Hepatocyte (in vitro differentiated cells): ENCODE measurements around the gene VSNL1. TPM values are rescaled to one million over a fixed set of nuclear protein-coding genes. Genes with fewer than 3 reads are reported as not detected.

Experiments used
- DNase-seq: peaks from one replicate; pipeline ENCODE4 v3.0.0-alpha.2; 2016; ENCODE audit warnings: low spot score
- H2AFZ ChIP-seq: fragments of 200-600 bp; sonication (generic); 2 replicates; pipeline ENCODE4 v1.6.0; 2016; ENCODE audit warnings: antibody characterized with exemption, mild to moderate bottlenecking
- H3K27ac ChIP-seq: fragments of 200-600 bp; sonication (generic); 2 replicates; pipeline ENCODE4 v1.5.1; 2016; ENCODE audit warnings: mild to moderate bottlenecking
- H3K27me3 ChIP-seq: fragments of 200-600 bp; sonication (generic); 2 replicates; pipeline ENCODE4 v1.6.1; 2016
- H3K36me3 ChIP-seq: fragments of 200-600 bp; sonication (generic); replicated peaks from 2 replicates; pipeline ENCODE4 v1.5.1; 2016; ENCODE audit warnings: low read depth; ENCODE audit not compliant: insufficient read depth
- H3K4me1 ChIP-seq: fragments of 200-600 bp; sonication (generic); 2 replicates; pipeline ENCODE4 v1.5.1; 2016; ENCODE audit warnings: mild to moderate bottlenecking, moderate library complexity; ENCODE audit not compliant: insufficient read depth
- H3K4me2 ChIP-seq: fragments of 200-600 bp; sonication (generic); 2 replicates; pipeline ENCODE4 v1.6.0; 2016
- H3K4me3 ChIP-seq: fragments of 200-600 bp; sonication (generic); 2 replicates; pipeline ENCODE4 v1.5.1; 2016; ENCODE audit warnings: mild to moderate bottlenecking
- H3K79me2 ChIP-seq: fragments of 200-600 bp; sonication (generic); 2 replicates; pipeline ENCODE4 v1.6.0; 2017; ENCODE audit warnings: mild to moderate bottlenecking
- H3K9me2 ChIP-seq: fragments of 200-600 bp; sonication (generic); replicated peaks from 2 replicates; pipeline ENCODE4 v1.6.0; 2017; ENCODE audit warnings: mild to moderate bottlenecking; ENCODE audit not compliant: insufficient read depth
- H3K9me3 ChIP-seq: fragments of 200-600 bp; sonication (generic); 2 replicates; pipeline ENCODE4 v1.5.1; 2016; ENCODE audit warnings: low read depth, mild to moderate bottlenecking
- H4K20me1 ChIP-seq: fragments of 200-600 bp; sonication (generic); 2 replicates; pipeline ENCODE4 v1.6.0; 2016; ENCODE audit warnings: mild to moderate bottlenecking; ENCODE audit not compliant: insufficient read depth, poor library complexity, severe bottlenecking
- EZH2 ChIP-seq: fragments of 200-600 bp; sonication (generic); IDR thresholded peaks from 2 replicates; pipeline ENCODE4 v1.6.1; 2016; ENCODE audit warnings: antibody characterized with exemption, mild to moderate bottlenecking, borderline replicate concordance
- EZH2phosphoT487 ChIP-seq: fragments of 200-600 bp; sonication (generic); IDR thresholded peaks from one replicate; pipeline ENCODE4 v1.6.1; 2018; ENCODE audit warnings: antibody characterized with exemption, mild to moderate bottlenecking, low read depth, moderate library complexity; ENCODE audit not compliant: unreplicated experiment, severe bottlenecking
- WGBS: methylation state at CpG from one replicate; pipeline ENCODE4 v1.1.6; 2016; ENCODE audit warnings: low lambda C conversion rate; ENCODE audit errors: missing lambda C conversion rate; 5-methylcytosine and 5-hydroxymethylcytosine counted together
- polyA plus RNA-seq: library from polyadenylated mRNA; unstranded; fragments of >200 nt; fragmentation: Nextera tagmentation; extraction: Ambion mirVana; gene quantifications from 2 replicates; pipeline ENCODE4 v1.2.1, GENCODE V29; 2016
- total RNA-seq: library from RNA; depleted of rRNA; stranded (reverse); fragments of >200 nt; gene quantifications from 2 replicates; pipeline ENCODE4 v1.2.3, GENCODE V29; 2014
- TF ChIP-seq, protein P1 (sequence below): fragments of 200-600 bp; sonication (generic); IDR thresholded peaks from 2 replicates; pipeline ENCODE4 v1.5.1; 2016; ENCODE audit warnings: antibody characterized with exemption, mild to moderate bottlenecking; ENCODE audit not compliant: poor library complexity

The VSNL1 gene
- total and polyA plus RNA-seq, 2 experiments from 2014 or later = 9.4 to 16.0 TPM

DNA sequence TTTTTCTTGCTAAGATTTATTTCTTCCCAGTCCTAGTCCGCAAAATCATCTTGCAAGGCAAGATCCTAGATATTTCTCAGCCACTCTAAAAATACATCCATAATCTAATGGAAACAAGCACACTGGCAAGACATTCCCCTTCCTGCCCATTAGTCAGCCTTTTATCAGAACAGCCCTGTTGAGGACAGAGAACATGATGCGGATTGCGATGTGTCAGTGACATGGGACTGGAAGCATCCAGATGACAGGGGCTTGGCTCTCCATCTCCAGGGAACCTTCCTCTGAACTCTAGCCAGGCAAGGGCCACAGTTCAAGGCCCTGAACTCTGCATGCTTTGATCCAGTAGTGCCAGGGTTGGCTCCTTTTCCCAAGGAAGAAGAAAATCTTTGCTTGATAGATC is 70.0 kb downstream of the VSNL1 start:
- Histone ChIP-seq H3K9me3 (no peaks in the 10 kb centered on the region), H3K9me2 (no peaks in the 10 kb centered on the region), H3K79me2 (no peaks in the 10 kb centered on the region), H4K20me1 (no peaks in the 10 kb centered on the region), H3K4me1 (no peaks in the 10 kb centered on the region), H3K27me3 (no peaks in the 10 kb centered on the region), H2AFZ (no peak overlapping the region), H3K36me3 (no peaks in the 10 kb centered on the region), H3K4me2 (no peak overlapping the region), H3K27ac (no peak overlapping the region), H3K4me3 (no peak overlapping the region)
- 89% methylated on average over 3 of the region's 3 CpGs for WGBS
- no peak for DNase-seq
- TF ChIP-seq, protein P1, sequence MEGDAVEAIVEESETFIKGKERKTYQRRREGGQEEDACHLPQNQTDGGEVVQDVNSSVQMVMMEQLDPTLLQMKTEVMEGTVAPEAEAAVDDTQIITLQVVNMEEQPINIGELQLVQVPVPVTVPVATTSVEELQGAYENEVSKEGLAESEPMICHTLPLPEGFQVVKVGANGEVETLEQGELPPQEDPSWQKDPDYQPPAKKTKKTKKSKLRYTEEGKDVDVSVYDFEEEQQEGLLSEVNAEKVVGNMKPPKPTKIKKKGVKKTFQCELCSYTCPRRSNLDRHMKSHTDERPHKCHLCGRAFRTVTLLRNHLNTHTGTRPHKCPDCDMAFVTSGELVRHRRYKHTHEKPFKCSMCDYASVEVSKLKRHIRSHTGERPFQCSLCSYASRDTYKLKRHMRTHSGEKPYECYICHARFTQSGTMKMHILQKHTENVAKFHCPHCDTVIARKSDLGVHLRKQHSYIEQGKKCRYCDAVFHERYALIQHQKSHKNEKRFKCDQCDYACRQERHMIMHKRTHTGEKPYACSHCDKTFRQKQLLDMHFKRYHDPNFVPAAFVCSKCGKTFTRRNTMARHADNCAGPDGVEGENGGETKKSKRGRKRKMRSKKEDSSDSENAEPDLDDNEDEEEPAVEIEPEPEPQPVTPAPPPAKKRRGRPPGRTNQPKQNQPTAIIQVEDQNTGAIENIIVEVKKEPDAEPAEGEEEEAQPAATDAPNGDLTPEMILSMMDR = no peak
- TF ChIP-seq EZH2 (no peak), EZH2phosphoT487 (no peak)

DNA sequence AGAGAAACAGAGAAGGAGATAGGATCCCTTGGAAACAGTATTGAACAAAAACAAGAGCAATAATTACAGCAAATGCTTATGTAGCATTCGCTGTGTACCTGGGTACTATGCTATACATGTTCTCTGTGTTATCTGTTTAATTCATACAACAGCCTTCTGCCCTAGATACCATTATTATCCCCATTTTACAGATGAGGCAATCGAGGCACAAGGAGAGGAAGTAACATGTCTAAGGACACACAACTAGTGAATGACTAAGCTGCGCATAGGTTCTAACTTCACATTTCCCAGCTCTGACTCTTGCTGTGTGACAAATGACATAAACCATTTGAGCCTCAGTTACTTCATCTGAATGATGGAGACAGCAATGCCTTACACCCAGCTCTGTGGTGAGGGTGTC is 70.5 kb downstream of the VSNL1 start:
- H3K4me1 ChIP-seq = no peaks in the 10 kb centered on the region
- no peaks in the 10 kb centered on the region for H3K9me3 ChIP-seq
- no peaks in the 10 kb centered on the region for H3K79me2 ChIP-seq
- no peaks in the 10 kb centered on the region for H4K20me1 ChIP-seq
- no peaks in the 10 kb centered on the region for H3K36me3 ChIP-seq
- TF ChIP-seq EZH2 (no peak), EZH2phosphoT487 (no peak)
- TF ChIP-seq, protein P1 = no peak
- H3K4me3 ChIP-seq = no peak overlapping the region
- H3K9me2 ChIP-seq = no peaks in the 10 kb centered on the region
- no peak overlapping the region for H3K27ac ChIP-seq
- DNase-seq = no peak
- no peak overlapping the region for H2AFZ ChIP-seq
- no peaks in the 10 kb centered on the region for H3K27me3 ChIP-seq
- no peak overlapping the region for H3K4me2 ChIP-seq
- WGBS = 97% methylated on average over 3 of the region's 3 CpGs

DNA sequence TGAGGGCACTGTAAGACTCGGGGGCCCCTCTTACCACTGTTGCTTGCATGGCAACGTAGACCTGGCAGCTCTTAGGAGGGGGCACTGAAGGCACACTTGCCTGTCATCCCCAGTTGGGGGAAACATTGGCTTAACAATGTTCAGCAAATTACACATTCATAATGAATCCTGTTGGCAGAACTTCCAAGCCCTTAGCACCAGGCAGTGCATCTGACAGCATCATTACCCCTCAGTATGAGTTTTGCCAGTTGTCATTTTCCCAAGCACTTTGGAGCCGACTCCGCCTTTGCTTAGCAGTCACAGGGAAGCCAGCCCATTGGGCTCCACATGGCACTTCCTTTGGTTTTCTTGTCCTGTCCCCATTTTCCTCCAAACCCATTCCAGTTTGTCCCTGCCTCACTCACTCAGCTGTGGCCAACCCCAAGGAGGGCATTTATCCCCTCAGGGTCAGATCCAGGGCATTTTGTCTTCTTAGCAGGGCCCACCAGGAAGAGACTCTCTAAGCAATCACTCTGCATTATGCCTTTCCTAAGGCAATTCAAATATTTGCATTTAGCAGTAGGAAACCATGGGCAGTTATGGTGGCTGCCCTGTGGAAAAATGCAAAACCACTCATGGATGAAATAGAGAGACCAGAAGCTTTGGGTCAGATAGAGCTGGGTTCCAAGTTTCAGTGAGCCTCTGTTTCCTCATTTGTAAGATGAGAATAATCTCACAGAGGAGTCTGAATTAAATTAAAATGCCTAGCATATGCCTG is 73.9 kb downstream of the VSNL1 start:
- Histone ChIP-seq H3K9me2 (no peaks in the 10 kb centered on the region), H3K4me1 (no peaks in the 10 kb centered on the region), H3K79me2 (no peaks in the 10 kb centered on the region), H4K20me1 (no peaks in the 10 kb centered on the region), H3K36me3 (no peaks in the 10 kb centered on the region), H3K27ac (no peak overlapping the region), H2AFZ (no peak overlapping the region), H3K9me3 (no peaks in the 10 kb centered on the region), H3K4me3 (no peak overlapping the region), H3K4me2 (no peak overlapping the region), H3K27me3 (no peaks in the 10 kb centered on the region)
- no peak for DNase-seq
- 90% methylated on average over 4 of the region's 4 CpGs for WGBS
- TF ChIP-seq, protein P1 = no peak
- TF ChIP-seq EZH2phosphoT487 = no peak
- TF ChIP-seq EZH2 = no peak
